Neural cell (in vitro differentiated cells): ENCODE measurements around the gene AFAP1. TPM values are rescaled to one million over a fixed set of nuclear protein-coding genes. Genes with fewer than 3 reads are reported as not detected.

Experiments used
- H2AFZ ChIP-seq: fragments of 200-600, 300-800 bp; sonication (generic), shearing (Covaris generic); 2 replicates; pipeline ENCODE4 v1.6.0; 2014; ENCODE audit warnings: low read depth, mild to moderate bottlenecking, antibody characterized with exemption, low read length, moderate library complexity
- H3F3A ChIP-seq: fragments of 200-600 bp; shearing (Covaris generic); 2 replicates; pipeline ENCODE4 v1.6.1; 2016; ENCODE audit warnings: mild to moderate bottlenecking, moderate library complexity, mixed read lengths, antibody characterized with exemption, low read length; ENCODE audit not compliant: insufficient read depth, poor library complexity, severe bottlenecking
- H3K27ac ChIP-seq: fragments of 200-600, 300-800 bp; sonication (generic), shearing (Covaris generic); 2 replicates; pipeline ENCODE4 v1.5.1; 2014; ENCODE audit warnings: mild to moderate bottlenecking, low read length, moderate library complexity
- H3K27me3 ChIP-seq: fragments of 300-800, 200-600 bp; sonication (generic), shearing (Covaris generic); 2 replicates; pipeline ENCODE4 v1.6.0; 2014; ENCODE audit warnings: mild to moderate bottlenecking, low read depth, low read length, moderate library complexity; ENCODE audit not compliant: insufficient read depth
- H3K36me3 ChIP-seq: fragments of 300-800, 200-600 bp; sonication (generic), shearing (Covaris generic); 2 replicates; pipeline ENCODE4 v1.5.1; 2014; ENCODE audit warnings: mild to moderate bottlenecking, antibody characterized with exemption, low read length, moderate library complexity; ENCODE audit not compliant: insufficient read depth
- H3K4me2 ChIP-seq: fragments of 300-800, 200-600 bp; sonication (generic), shearing (Covaris generic); 2 replicates; pipeline ENCODE4 v1.6.0; 2014; ENCODE audit warnings: mild to moderate bottlenecking, low read length
- H3K4me3 ChIP-seq: fragments of 300-800, 200-600 bp; sonication (generic), shearing (Covaris generic); 2 replicates; pipeline ENCODE4 v1.5.1; 2014; ENCODE audit warnings: mild to moderate bottlenecking, low read length, moderate library complexity
- H3K79me2 ChIP-seq: fragments of 200-600 bp; shearing (Covaris generic); replicated peaks from 2 replicates; pipeline ENCODE4 v1.6.0; 2014; ENCODE audit warnings: mild to moderate bottlenecking, low read length, moderate library complexity; ENCODE audit not compliant: insufficient read depth
- H3K9ac ChIP-seq: fragments of 300-800, 200-600 bp; sonication (generic), shearing (Covaris generic); 2 replicates; pipeline ENCODE4 v1.6.1; 2016; ENCODE audit warnings: mild to moderate bottlenecking, low read length, mixed read lengths
- H3K9me2 ChIP-seq: fragments of 200-600 bp; shearing (Covaris generic); 2 replicates; pipeline ENCODE4 v1.6.1; 2016; ENCODE audit warnings: mild to moderate bottlenecking, low read length, mixed read lengths; ENCODE audit not compliant: insufficient read depth
- H3K9me3 ChIP-seq: fragments of 200-600, 300-800 bp; sonication (generic), shearing (Covaris generic); 2 replicates; pipeline ENCODE4 v1.6.1; 2016; ENCODE audit warnings: mild to moderate bottlenecking, mixed run types, low read length, moderate library complexity, mixed read lengths
- H4K20me1 ChIP-seq: fragments of 200-600 bp; shearing (Covaris generic); 2 replicates; pipeline ENCODE4 v1.6.1; 2016; ENCODE audit warnings: mild to moderate bottlenecking, mixed run types; ENCODE audit not compliant: insufficient read depth
- CTCF ChIP-seq: fragments of 450-650 bp; IDR thresholded peaks from 2 replicates; pipeline ENCODE4 v1.5.1; 2014; ENCODE audit warnings: antibody characterized with exemption, mild to moderate bottlenecking, moderate library complexity; ENCODE audit not compliant: poor library complexity, severe bottlenecking
- EP300 ChIP-seq: fragments of 450-650 bp; conservative IDR thresholded peaks from 2 replicates; pipeline ENCODE4 v1.6.1; 2014; ENCODE audit warnings: antibody characterized with exemption, mild to moderate bottlenecking, moderate library complexity; ENCODE audit not compliant: poor library complexity, severe bottlenecking
- EZH2 ChIP-seq: fragments of 200-600, 300-800 bp; shearing (Covaris generic), sonication (generic); IDR thresholded peaks from 2 replicates; pipeline ENCODE4 v1.6.1; 2014; ENCODE audit warnings: antibody characterized with exemption, low read length, borderline replicate concordance, mild to moderate bottlenecking; ENCODE audit not compliant: insufficient read depth, poor library complexity, severe bottlenecking
- MXI1 ChIP-seq: fragments of 450-650 bp; conservative IDR thresholded peaks from 2 replicates; pipeline ENCODE4 v1.6.1; 2014; ENCODE audit warnings: antibody characterized with exemption, mild to moderate bottlenecking; ENCODE audit not compliant: poor library complexity, severe bottlenecking
- POLR2AphosphoS5 ChIP-seq: IDR thresholded peaks from 2 replicates; pipeline ENCODE4 v1.6.1; 2012
- RAD21 ChIP-seq: fragments of 450-650 bp; conservative IDR thresholded peaks from 2 replicates; pipeline ENCODE4 v1.6.1; 2014; ENCODE audit warnings: antibody characterized with exemption, mild to moderate bottlenecking, moderate library complexity
- REST ChIP-seq: IDR thresholded peaks from 2 replicates; pipeline ENCODE4 v1.6.1; 2012; ENCODE audit warnings: borderline replicate concordance
- SMC3 ChIP-seq: fragments of 450-650 bp; conservative IDR thresholded peaks from 2 replicates; pipeline ENCODE4 v1.6.1; 2014; ENCODE audit warnings: antibody characterized with exemption, mild to moderate bottlenecking, moderate library complexity; ENCODE audit not compliant: poor library complexity
- TAF1 ChIP-seq: IDR thresholded peaks from 2 replicates; pipeline ENCODE4 v1.6.1; 2012; ENCODE audit warnings: low read depth
- polyA plus RNA-seq: library from polyadenylated mRNA; depleted of rRNA; stranded (reverse); fragments of >200 nt; gene quantifications from 2 replicates; pipeline ENCODE4 v1.2.3, GENCODE V29; 2014

Gene AFAP1
- polyA plus RNA-seq, 1 donor from 2014 or later = 38.9 TPM

- TF ChIP-seq RAD21 = no peak
- TF ChIP-seq POLR2AphosphoS5 = no peak
- no peak for TF ChIP-seq CTCF
- TF ChIP-seq TAF1 = no peak
- no peak for TF ChIP-seq EZH2
- no peak for TF ChIP-seq SMC3
- no peak for TF ChIP-seq EP300
- Histone ChIP-seq H2AFZ (no peak overlapping the region), H3K9me2 (no peaks in the 10 kb centered on the region), H3F3A (no peaks in the 10 kb centered on the region), H3K36me3 (no peaks in the 10 kb centered on the region), H3K4me3 (no peak overlapping the region), H3K4me2 (no peak overlapping the region), H3K9me3 (no peaks in the 10 kb centered on the region), H3K27me3 (no peaks in the 10 kb centered on the region), H4K20me1 (no peaks in the 10 kb centered on the region), H3K9ac (no peak overlapping the region), H3K27ac (no peak overlapping the region), H3K79me2 (no peaks in the 10 kb centered on the region)
Measured at GRCh38 chr4:7852568-7853185, 87.0 kb downstream of the AFAP1 start.

- TF ChIP-seq SMC3 (no peak), POLR2AphosphoS5 (no peak), REST (no peak), MXI1 (no peak), RAD21 (no peak), EP300 (no peak), TAF1 (no peak), CTCF (no peak)
- Histone ChIP-seq H3K79me2 (no peaks in the 10 kb centered on the region), H3K4me2 (no peak overlapping the region), H3K36me3 (no peaks in the 10 kb centered on the region), H3K9ac (no peak overlapping the region), H3K9me3 (no peaks in the 10 kb centered on the region), H3F3A (no peaks in the 10 kb centered on the region), H4K20me1 (no peaks in the 10 kb centered on the region), H3K27me3 (no peaks in the 10 kb centered on the region), H3K27ac (no peak overlapping the region), H3K4me3 (no peak overlapping the region), H3K9me2 (no peaks in the 10 kb centered on the region), H2AFZ (no peak overlapping the region)
Measured at GRCh38 chr4:7850489-7850888, 89.2 kb downstream of the AFAP1 start.
